GM12891 (cell line): ENCODE data around the gene PFKFB3.

Experiments
- POLR2A ChIP-seq: IDR thresholded peaks from 2 replicates; pipeline ENCODE4 v1.6.1; 2011; ENCODE audit warnings: low read depth, low read length, control low read depth
- TAF1 ChIP-seq: IDR thresholded peaks from 2 replicates; pipeline ENCODE4 v1.6.1; 2011; ENCODE audit warnings: low read depth, low read length, control low read depth

- TF ChIP-seq TAF1 (no peak), POLR2A (no peak)
Observed at GRCh38 chr10:6240254-6240653, 37.5 kb downstream of the PFKFB3 start.
